GM06990 (cell line): ENCODE results near the gene SPEG.

Experiments
- DNase-seq: peaks from one replicate; pipeline ENCODE4 v3.0.0-alpha.2; 2011; ENCODE audit not compliant: insufficient read length; ENCODE audit errors: extremely low read depth
- H3K27me3 ChIP-seq: replicated peaks from 2 replicates; pipeline ENCODE4 v1.6.0; 2011; ENCODE audit warnings: low read length; ENCODE audit not compliant: control insufficient read depth, insufficient read depth
- H3K36me3 ChIP-seq: 2 replicates; pipeline ENCODE4 v1.5.1; 2011; ENCODE audit warnings: low read length; ENCODE audit not compliant: control insufficient read depth, insufficient read depth
- H3K4me3 ChIP-seq: replicated peaks from 2 replicates; pipeline ENCODE4 v1.5.1; 2011; ENCODE audit warnings: low read depth, mild to moderate bottlenecking, control low read depth, low read length
- CTCF ChIP-seq: IDR thresholded peaks from 2 replicates; pipeline ENCODE4 v1.5.1; 2011; ENCODE audit warnings: low read length, control low read depth, mild to moderate bottlenecking, inconsistent platforms; ENCODE audit not compliant: insufficient read depth, poor library complexity, severe bottlenecking

Gene SPEG

GRCh38 chr2:219514196-219514761 lies 79.6 kb downstream of the SPEG start, which contains the start of gene ASIC4:
ASIC4 (plus strand) TSS chr2:219514482; CDS start chr2:219514725, 243 bp downstream.
- DNase-seq, result no peak
- no peak for TF ChIP-seq CTCF
- Histone ChIP-seq H3K36me3 (no peaks in the 10 kb centered on the region), H3K4me3 (no peak within 1 kb of the TSS), H3K27me3 (peaks cover 4% of the 10 kb centered on the region)

- no peak for DNase-seq
- Histone ChIP-seq H3K36me3 (no peaks in the 10 kb centered on the region), H3K4me3 (no peak overlapping the region), H3K27me3 (peaks cover 4% of the 10 kb centered on the region)
- no peak for TF ChIP-seq CTCF
Observed at GRCh38 chr2:219514836-219515235, 80.2 kb downstream of the SPEG start.

- no peaks in the 10 kb centered on the region for H3K36me3 ChIP-seq
- no peak overlapping the region for H3K4me3 ChIP-seq
- no peak for TF ChIP-seq CTCF
- peaks cover 5% of the 10 kb centered on the region for H3K27me3 ChIP-seq
- no peak for DNase-seq
Observed at GRCh38 chr2:219515874-219516629, 81.4 kb downstream of the SPEG start.

- Histone ChIP-seq H3K36me3 (no peaks in the 10 kb centered on the region), H3K4me3 (no peak overlapping the region), H3K27me3 (peaks cover 3% of the 10 kb centered on the region)
- TF ChIP-seq CTCF, result no peak
- DNase-seq, result no peak
Observed at GRCh38 chr2:219516888-219517287, 82.2 kb downstream of the SPEG start.

GRCh38 chr2:219517954-219518778 lies 83.5 kb downstream of the SPEG start:
- no peak overlapping the region for H3K4me3 ChIP-seq
- no peaks in the 10 kb centered on the region for H3K36me3 ChIP-seq
- H3K27me3 ChIP-seq, result peaks cover 3% of the 10 kb centered on the region
- DNase-seq, result no peak
- no peak for TF ChIP-seq CTCF
